Psoas muscle (tissue), 8 donors: Measurements from ENCODE around the gene IGDCC3. TPM values are rescaled to one million over a fixed set of nuclear protein-coding genes. Genes with fewer than 3 reads are reported as not detected.

ENCODE experiments used
- ATAC-seq, 4 donors: fragments of 200-7000 bp; cut with Tn5 transposase; one replicate each; pipeline ENCODE4 v1.9.1; 2020; ENCODE audit warnings: moderate library complexity in 3 of 4, mild to moderate bottlenecking in 2 of 4
- DNase-seq, 2 donors: peaks; one replicate each; pipeline ENCODE4 v3.0.0-alpha.2; 2020
- H3K27ac ChIP-seq: fragments of 200-600 bp; one replicate; pipeline ENCODE4 v1.8.0; 2022
- H3K27me3 ChIP-seq, 3 donors: fragments of 200-600 bp in 1 of 3; one replicate each; pipeline versions ENCODE4 v1.6.1 to v1.8.0; 2013 to 2022; ENCODE audit warnings: low read length in 2 of 3, mild to moderate bottlenecking in 2 of 3, moderate library complexity in 1 of 3; ENCODE audit not compliant: insufficient read depth in 3 of 3
- H3K36me3 ChIP-seq, 2 donors: fragments of 200-600 bp in 1 of 2; one replicate each; pipeline versions ENCODE4 v1.6.1 to v1.8.0; 2013 to 2022; ENCODE audit warnings: low read depth in 1 of 2, mild to moderate bottlenecking in 1 of 2, moderate library complexity in 1 of 2; ENCODE audit not compliant: insufficient read depth in 1 of 2
- H3K4me1 ChIP-seq: fragments of 200-600 bp; one replicate; pipeline ENCODE4 v1.8.0; 2022
- H3K4me3 ChIP-seq: fragments of 200-600 bp; one replicate; pipeline ENCODE4 v1.8.0; 2022; ENCODE audit warnings: mild to moderate bottlenecking
- H3K9me3 ChIP-seq: fragments of 200-600 bp; one replicate; pipeline ENCODE4 v1.8.0; 2022
- CTCF ChIP-seq: fragments of 200-600 bp; IDR thresholded peaks from one replicate; pipeline ENCODE4 v1.8.0; 2022; ENCODE audit warnings: antibody characterized with exemption
- WGBS, 3 donors: extraction: QIAGEN DNeasy Blood & Tissue Kit; methylation state at CpG; one replicate each; pipeline versions ENCODE4 v1.1.6 to v1.1.7; 2013; 5-methylcytosine and 5-hydroxymethylcytosine counted together
- intact Hi-C, 2 donors: fragments of 100-400 bp; cut with DNase I; formaldehyde crosslinking; loops; one replicate each; pipeline versions ENCODE4 v1.11.0 to v1.14.2; 2022
- polyA plus RNA-seq, 3 donors: library from polyadenylated mRNA; stranded (reverse); fragments of 200-250 nt; gene quantifications; one replicate each; pipeline ENCODE4 v1.2.3, GENCODE V29; 2013
- total RNA-seq, 4 donors: library from RNA; stranded (reverse); fragmentation: NEBNext Ultra II Directional in 2 of 4; extraction: Animal tissue kit (Norgen Biotek cat#: 25700) in 2 of 4; gene quantifications; one replicate each; pipeline versions ENCODE4 v1.2.1 to v1.2.4, GENCODE V29; 2021 to 2023
- donor health status: healthy with polysubstance abuse.
- donor health status: DM: no; HTN: no; CAD: no; lungs with moderate emphysema.
- donor health status: Bipolar disorder and iron deficiency.
- donor health status: healthy.
- donor health status: DM: yes; HTN: yes; CAD: no.
- donor health status: DM: no; HTN: no; CAD: no.
- donor health status: DM: no; HTN: no; CAD: no.
- donor health status: DM: yes; HTN: yes; CAD: no.

Gene IGDCC3
- total and polyA plus RNA-seq, 7 donors: not detected

GRCh38 chr15:65327651-65328393, 50.0 kb downstream of the IGDCC3 start:
- no peak for TF ChIP-seq CTCF
- no peak overlapping the region for H3K27ac ChIP-seq
- peaks cover 4% of the 10 kb centered on the region for H3K4me1 ChIP-seq
- H3K36me3 ChIP-seq: no peaks in the 10 kb centered on the region
- ATAC-seq (no peak), DNase-seq (peak in 1 of 2 donors; percentile 38)
- intact Hi-C loops: loop anchor here in 1 of 2 donors (2.0 kb wide), 1 partner anchor 47 kb away; no protein-coding TSS in a partner anchor
- no peaks in the 10 kb centered on the region for H3K27me3 ChIP-seq
- 82 to 89% (median 88%) methylated on average over 12 of the region's 12 CpGs for WGBS, 3 donors
- H3K9me3 ChIP-seq: no peaks in the 10 kb centered on the region
- H3K4me3 ChIP-seq: no peak overlapping the region

- Histone ChIP-seq H3K27me3 (no peaks in the 10 kb centered on the region), H3K36me3 (no peaks in the 10 kb centered on the region), H3K4me3 (no peak overlapping the region), H3K9me3 (no peaks in the 10 kb centered on the region), H3K4me1 (peaks cover 8% of the 10 kb centered on the region), H3K27ac (no peak overlapping the region)
- no peak for TF ChIP-seq CTCF
- 87 to 94% (median 90%) methylated on average over 2 of the region's 2 CpGs for WGBS, 3 donors
- no peak for ATAC-seq
- DNase-seq: peak in 1 of 2 donors; percentile 28
- intact Hi-C loops: loop anchor here in 1 of 2 donors (2.0 kb wide), 1 partner anchor 48 kb away; no protein-coding TSS in a partner anchor
Observed at GRCh38 chr15:65326818-65327217, 51.0 kb downstream of the IGDCC3 start.

- ATAC-seq: peak in 2 of 4 donors; percentile 26 to 49
- DNase-seq: peak in 1 of 2 donors; percentile 54
- no peak overlapping the region for H3K27ac ChIP-seq
- H3K27me3 ChIP-seq: no peaks in the 10 kb centered on the region
- no peak overlapping the region for H3K4me3 ChIP-seq
- H3K4me1 ChIP-seq: peaks cover 8% of the 10 kb centered on the region
- 46 to 48% (median 47%) methylated on average over 12 of the region's 12 CpGs for WGBS, 3 donors
- no peaks in the 10 kb centered on the region for H3K9me3 ChIP-seq
- H3K36me3 ChIP-seq: no peaks in the 10 kb centered on the region
- intact Hi-C loops: loop anchor here in 1 of 2 donors (2.0 kb wide), 1 partner anchor 49 kb away; no protein-coding TSS in a partner anchor
- TF ChIP-seq CTCF: no peak
Observed at GRCh38 chr15:65326117-65326526, 51.7 kb downstream of the IGDCC3 start.

- ATAC-seq (peak in 3 of 4 donors; percentile 40 to 87 (median 76)), DNase-seq (peak in 1 of 2 donors; percentile 46)
- intact Hi-C loops: no loop called here
- Histone ChIP-seq H3K9me3 (no peaks in the 10 kb centered on the region), H3K4me1 (peaks cover 8% of the 10 kb centered on the region), H3K27ac (peak overlapping the region; percentile 46), H3K36me3 (no peaks in the 10 kb centered on the region), H3K4me3 (no peak overlapping the region), H3K27me3 (no peaks in the 10 kb centered on the region)
- WGBS, 3 donors: 1 to 4% (median 2%) methylated on average over 9 of the region's 9 CpGs
- TF ChIP-seq CTCF: no peak
Observed at GRCh38 chr15:65323071-65323511, 54.7 kb downstream of the IGDCC3 start.
